Testis (tissue), 3 donors: ENCODE measurements around the gene NPTX2. TPM values are rescaled to one million over a fixed set of nuclear protein-coding genes. Genes with fewer than 3 reads are reported as not detected.

Experiments used
- DNase-seq: peaks from one replicate; pipeline ENCODE4 v3.0.0-alpha.2; 2019
- H3K27ac ChIP-seq, 2 donors: fragments of 200-600 bp; sonication (generic); one replicate each; pipeline ENCODE4 v1.5.1; 2019
- H3K27me3 ChIP-seq: fragments of 200-600 bp; sonication (generic); one replicate; pipeline ENCODE4 v1.5.1; 2019
- H3K36me3 ChIP-seq: fragments of 200-600 bp; sonication (generic); one replicate; pipeline ENCODE4 v1.5.1; 2017; ENCODE audit warnings: low read depth; ENCODE audit errors: missing control alignments
- H3K4me1 ChIP-seq: fragments of 200-600 bp; sonication (generic); one replicate; pipeline ENCODE4 v1.5.1; 2019
- H3K4me3 ChIP-seq, 2 donors: fragments of 200-600 bp; sonication (generic); one replicate each; pipeline ENCODE4 v1.5.1; 2017 to 2019
- H3K9me3 ChIP-seq: fragments of 200-600 bp; sonication (generic); one replicate; pipeline ENCODE4 v1.5.1; 2017
- POLR2A ChIP-seq: fragments of 450-650 bp; IDR thresholded peaks from one replicate; pipeline ENCODE4 v1.6.1; 2017; ENCODE audit warnings: antibody characterized with exemption, mild to moderate bottlenecking, moderate library complexity
- WGBS, 2 donors: methylation state at CpG; one replicate each; pipeline ENCODE4 v1.1.5; 2018; 5-methylcytosine and 5-hydroxymethylcytosine counted together
- intact Hi-C: fragments of 100-400 bp; cut with DNase I; formaldehyde crosslinking; loops from one replicate; pipeline ENCODE4 v1.15.1; 2023; ENCODE audit warnings: low total_unique reads
- polyA plus RNA-seq: library from polyadenylated mRNA; stranded (reverse); fragments of 350-450 nt; fragmentation: Illumina TruSeq; extraction: RNeasy Lipid Tissue Mini Kit (QIAGEN cat#74804); gene quantifications from one replicate; pipeline ENCODE4 v1.2.3, GENCODE V29; 2014; ENCODE audit warnings: low read depth, low replicate concordance; ENCODE audit not compliant: insufficient read depth
- total RNA-seq, 2 donors: library from RNA; depleted of rRNA; stranded (reverse); fragments of >200 nt; gene quantifications; one replicate each; pipeline ENCODE4 v1.2.3, GENCODE V29; 2016
- TF ChIP-seq, protein P1 (sequence below), 3 experiments: fragments of 450-650 bp in 2 of 3; fragments of 200-600 bp in 1 of 3; sonication (generic) in 1 of 3; IDR thresholded peaks; one replicate each; pipeline ENCODE4 v1.5.1; 2016 to 2019; ENCODE audit warnings: antibody characterized with exemption in 3 of 3, mild to moderate bottlenecking in 2 of 3, moderate library complexity in 1 of 3

Gene NPTX2
- total and polyA plus RNA-seq, 3 donors from 2014 or later: 77.3 to 139 (median 136) TPM

DNA sequence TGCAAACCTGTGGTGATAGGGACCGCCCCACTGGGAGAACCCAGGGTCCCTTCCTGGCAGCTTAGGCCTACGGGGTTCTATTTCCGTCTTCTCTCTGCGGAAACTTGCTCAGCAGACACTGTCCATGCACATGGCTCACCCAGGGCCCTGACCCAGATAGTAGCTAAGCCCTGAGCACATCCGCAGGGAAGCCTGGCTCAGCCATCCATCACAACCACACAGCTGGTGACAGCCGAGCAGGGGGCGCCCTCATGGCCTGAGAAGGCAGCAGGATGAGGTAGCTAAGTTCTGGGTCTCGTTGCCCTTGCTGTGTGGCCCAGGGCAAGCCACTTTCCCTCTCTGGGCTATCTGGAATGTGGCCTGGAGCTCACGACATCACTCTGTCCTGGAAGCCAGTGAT lies 23.3 kb downstream of the NPTX2 start:
- no peak overlapping the region for H3K4me3 ChIP-seq
- DNase-seq: no peak
- no peaks in the 10 kb centered on the region for H3K9me3 ChIP-seq
- 73 to 82% methylated on average over 9 of the region's 9 CpGs for WGBS, 2 donors
- no peaks in the 10 kb centered on the region for H3K27me3 ChIP-seq
- no peak overlapping the region for H3K27ac ChIP-seq
- no peaks in the 10 kb centered on the region for H3K4me1 ChIP-seq
- TF ChIP-seq, protein P1, sequence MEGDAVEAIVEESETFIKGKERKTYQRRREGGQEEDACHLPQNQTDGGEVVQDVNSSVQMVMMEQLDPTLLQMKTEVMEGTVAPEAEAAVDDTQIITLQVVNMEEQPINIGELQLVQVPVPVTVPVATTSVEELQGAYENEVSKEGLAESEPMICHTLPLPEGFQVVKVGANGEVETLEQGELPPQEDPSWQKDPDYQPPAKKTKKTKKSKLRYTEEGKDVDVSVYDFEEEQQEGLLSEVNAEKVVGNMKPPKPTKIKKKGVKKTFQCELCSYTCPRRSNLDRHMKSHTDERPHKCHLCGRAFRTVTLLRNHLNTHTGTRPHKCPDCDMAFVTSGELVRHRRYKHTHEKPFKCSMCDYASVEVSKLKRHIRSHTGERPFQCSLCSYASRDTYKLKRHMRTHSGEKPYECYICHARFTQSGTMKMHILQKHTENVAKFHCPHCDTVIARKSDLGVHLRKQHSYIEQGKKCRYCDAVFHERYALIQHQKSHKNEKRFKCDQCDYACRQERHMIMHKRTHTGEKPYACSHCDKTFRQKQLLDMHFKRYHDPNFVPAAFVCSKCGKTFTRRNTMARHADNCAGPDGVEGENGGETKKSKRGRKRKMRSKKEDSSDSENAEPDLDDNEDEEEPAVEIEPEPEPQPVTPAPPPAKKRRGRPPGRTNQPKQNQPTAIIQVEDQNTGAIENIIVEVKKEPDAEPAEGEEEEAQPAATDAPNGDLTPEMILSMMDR (IDR thresholded peaks at IDR 0.05): no peak
- no peak for TF ChIP-seq POLR2A
- no peaks in the 10 kb centered on the region for H3K36me3 ChIP-seq
- intact Hi-C loops: no loop called here

DNA sequence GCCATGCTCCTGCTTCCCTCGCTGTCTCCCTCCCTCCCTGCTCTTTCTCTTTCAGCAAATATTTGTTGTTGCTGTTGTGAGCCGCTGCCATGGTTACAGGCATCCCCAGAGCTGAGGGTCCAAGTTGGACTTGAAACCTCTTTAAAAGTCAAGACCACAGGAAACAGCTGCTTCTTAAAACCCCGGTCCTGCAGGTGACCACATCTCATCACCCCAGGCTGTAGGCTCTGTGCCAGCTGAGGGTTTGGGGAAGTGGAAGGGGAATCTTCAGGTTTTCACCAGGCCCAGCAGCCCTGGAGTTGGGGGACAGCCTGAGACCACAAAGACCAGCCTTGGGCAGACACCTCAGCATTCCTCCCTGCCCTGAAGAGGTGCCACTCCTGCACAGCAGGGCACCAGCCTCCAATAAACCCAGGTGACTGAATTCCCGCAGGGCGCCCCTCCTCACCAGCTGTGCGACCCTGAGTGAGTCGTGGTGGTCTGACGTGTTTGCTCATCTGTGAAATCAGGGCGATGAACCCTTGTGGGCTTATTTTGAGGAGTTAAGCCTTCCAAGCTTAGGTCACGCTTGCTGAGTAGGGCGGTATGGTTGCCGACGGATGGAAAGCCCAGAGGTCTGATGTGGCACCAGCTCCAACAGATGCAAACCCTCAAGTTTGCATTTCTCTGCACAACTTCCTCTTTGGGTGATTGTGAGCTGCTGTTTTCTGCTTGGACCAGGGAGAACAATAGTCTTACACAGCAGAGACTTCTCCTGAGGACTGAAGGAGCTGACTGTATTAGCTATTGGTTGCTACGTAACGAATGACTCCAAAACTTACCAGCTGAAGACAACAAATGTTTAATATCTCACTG lies 24.8 kb downstream of the NPTX2 start:
- Histone ChIP-seq H3K9me3 (no peaks in the 10 kb centered on the region), H3K36me3 (no peaks in the 10 kb centered on the region), H3K4me3 (no peak overlapping the region), H3K4me1 (no peaks in the 10 kb centered on the region), H3K27ac (no peak overlapping the region), H3K27me3 (no peaks in the 10 kb centered on the region)
- no peak for TF ChIP-seq POLR2A
- TF ChIP-seq, protein P1 (IDR thresholded peaks at IDR 0.05): no peak
- intact Hi-C loops: no loop called here
- WGBS, 2 donors: 67 to 76% methylated on average over 7 to 15 of the region's 15 CpGs
- DNase-seq: no peak

DNA sequence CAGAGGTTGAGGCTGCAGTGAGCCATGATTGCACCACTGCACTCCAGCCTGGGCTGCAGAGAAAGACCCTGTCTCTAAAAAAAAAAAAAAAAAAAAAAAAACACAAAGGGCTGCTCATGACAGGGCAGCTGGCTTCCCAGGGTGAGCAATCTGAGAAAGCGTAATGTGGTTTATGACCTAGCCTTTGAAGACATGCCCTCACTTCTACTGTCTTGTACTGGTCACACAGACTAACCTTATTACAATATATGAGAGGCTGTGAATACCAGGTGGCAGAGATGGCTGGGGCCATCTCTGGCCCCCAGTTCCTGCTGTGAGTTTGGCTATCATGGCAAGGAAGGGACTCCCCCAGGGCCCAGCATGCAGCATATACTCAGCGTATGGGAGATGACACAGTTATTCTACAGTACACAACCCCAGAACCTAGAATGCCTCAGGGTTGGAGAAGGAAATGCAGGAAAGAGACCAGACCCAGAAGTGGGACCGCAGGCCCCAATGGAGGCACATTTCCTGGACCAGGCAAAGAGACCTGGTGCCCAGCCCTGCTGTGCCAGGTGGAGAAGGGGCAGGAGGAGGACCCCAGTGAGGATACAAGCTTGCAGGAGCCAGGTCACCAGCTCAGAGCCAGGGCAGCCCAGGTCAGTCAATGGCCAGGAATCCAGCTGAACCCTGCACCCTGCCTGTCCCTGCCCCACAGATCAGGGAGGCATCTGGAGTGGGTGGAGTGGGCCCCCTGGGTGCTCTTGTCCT lies 26.3 kb downstream of the NPTX2 start:
- 92 to 96% methylated on average over 3 of the region's 3 CpGs for WGBS, 2 donors
- no peak for DNase-seq
- Histone ChIP-seq H3K4me1 (no peaks in the 10 kb centered on the region), H3K27me3 (no peaks in the 10 kb centered on the region), H3K4me3 (no peak overlapping the region), H3K9me3 (no peaks in the 10 kb centered on the region), H3K36me3 (no peaks in the 10 kb centered on the region), H3K27ac (no peak overlapping the region)
- intact Hi-C loops: no loop called here
- no peak for TF ChIP-seq POLR2A
- TF ChIP-seq, protein P1 (IDR thresholded peaks at IDR 0.05): no peak

DNA sequence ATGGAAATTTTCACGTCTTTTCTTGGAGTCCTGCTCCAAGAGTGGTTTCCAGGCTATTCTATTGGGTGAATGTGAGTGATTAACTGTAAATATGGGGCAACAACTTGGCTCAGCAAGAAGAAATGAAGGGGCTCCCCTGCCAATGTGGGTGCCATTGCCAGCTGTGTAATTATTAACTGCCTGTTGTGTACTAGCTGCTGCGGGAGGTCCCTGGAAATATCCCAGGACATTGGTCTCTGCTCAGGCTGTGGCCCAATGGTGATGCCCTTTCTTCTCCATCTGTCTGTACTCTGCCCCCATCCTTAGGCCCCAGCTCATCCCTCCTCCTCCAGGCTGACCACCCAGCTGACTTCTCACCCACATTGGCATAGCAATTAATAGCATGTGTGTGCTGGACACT lies 29.4 kb downstream of the NPTX2 start:
- intact Hi-C loops: no loop called here
- no peak overlapping the region for H3K4me3 ChIP-seq
- H3K4me1 ChIP-seq: no peaks in the 10 kb centered on the region
- no peak overlapping the region for H3K27ac ChIP-seq
- no peaks in the 10 kb centered on the region for H3K9me3 ChIP-seq
- DNase-seq: no peak
- H3K27me3 ChIP-seq: no peaks in the 10 kb centered on the region
- TF ChIP-seq, protein P1 (IDR thresholded peaks at IDR 0.05): no peak
- no peak for TF ChIP-seq POLR2A
- WGBS, 2 donors: 95 to 97% methylated on average over 2 of the region's 2 CpGs
- H3K36me3 ChIP-seq: no peaks in the 10 kb centered on the region
